Glutamatergic neuron (in vitro differentiated cells): Measurements from ENCODE around the gene SMAD2. TPM values are rescaled to one million over a fixed set of nuclear protein-coding genes. Genes with fewer than 3 reads are reported as not detected.

Source experiments
- DNase-seq: peaks from one replicate; pipeline ENCODE4 v3.0.0; 2022
- H3K27ac Mint-ChIP-seq: one replicate; pipeline ENCODE4 v1.8.0; 2020; ENCODE audit warnings: mild to moderate bottlenecking, mixed read lengths, inconsistent platforms; ENCODE audit not compliant: unreplicated experiment
- H3K27me3 Mint-ChIP-seq: one replicate; pipeline ENCODE4 v1.8.0; 2020; ENCODE audit warnings: mild to moderate bottlenecking, moderate library complexity, mixed read lengths, inconsistent platforms; ENCODE audit not compliant: unreplicated experiment
- H3K36me3 Mint-ChIP-seq: one replicate; pipeline ENCODE4 v1.8.0; 2020; ENCODE audit warnings: mild to moderate bottlenecking, mixed read lengths, inconsistent platforms; ENCODE audit not compliant: unreplicated experiment
- H3K4me1 Mint-ChIP-seq: one replicate; pipeline ENCODE4 v1.8.0; 2020; ENCODE audit warnings: mild to moderate bottlenecking, low read depth, mixed read lengths, inconsistent platforms; ENCODE audit not compliant: unreplicated experiment
- H3K4me3 Mint-ChIP-seq: one replicate; pipeline ENCODE4 v1.8.0; 2020; ENCODE audit warnings: mild to moderate bottlenecking, mixed read lengths, inconsistent platforms; ENCODE audit not compliant: unreplicated experiment
- H3K9me3 Mint-ChIP-seq: one replicate; pipeline ENCODE4 v1.8.0; 2020; ENCODE audit warnings: mild to moderate bottlenecking, moderate library complexity, mixed read lengths, inconsistent platforms; ENCODE audit not compliant: unreplicated experiment
- total RNA-seq: library from RNA; stranded (reverse); fragmentation: NEBNext Ultra II Directional; extraction: Animal tissue kit (Norgen Biotek cat#: 25700); gene quantifications from one replicate; pipeline ENCODE4 v1.2.1, GENCODE V29; 2021; ENCODE audit not compliant: unreplicated experiment
- TF ChIP-seq, protein P1 (sequence below): fragments of 200-600 bp; sonication (generic); IDR thresholded peaks from one replicate; pipeline ENCODE4 v1.5.0; 2021; ENCODE audit not compliant: partially characterized antibody, unreplicated experiment

Gene SMAD2
- total RNA-seq, 1 donor from 2014 or later, result 134 TPM

DNA sequence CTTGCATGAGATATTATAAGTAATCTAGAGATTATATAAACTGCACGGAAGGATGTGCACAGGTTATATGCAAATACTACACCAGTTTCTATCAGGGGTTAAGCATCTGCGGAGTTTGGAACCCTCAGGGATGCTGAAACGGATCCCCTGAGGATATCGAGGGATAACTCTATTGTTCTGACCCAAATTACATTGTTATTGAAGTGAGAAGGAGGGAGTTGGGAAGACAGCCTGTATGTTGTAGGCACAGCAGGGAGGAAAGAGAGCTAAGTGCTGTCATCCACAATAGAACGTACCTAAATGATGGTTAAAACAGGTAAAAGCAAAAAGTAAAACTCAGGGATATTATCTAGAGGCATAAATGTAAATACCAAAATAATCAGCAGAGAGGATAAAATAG lies 44.6 kb upstream of the SMAD2 start:
- Mint-ChIP-seq H3K4me1 (peaks cover 18% of the 10 kb centered on the region), H3K9me3 (no peaks in the 10 kb centered on the region), H3K4me3 (peak overlapping the region; percentile 5), H3K27ac (no peak overlapping the region), H3K36me3 (no peaks in the 10 kb centered on the region), H3K27me3 (no peaks in the 10 kb centered on the region)
- no peak for DNase-seq
- TF ChIP-seq, protein P1, sequence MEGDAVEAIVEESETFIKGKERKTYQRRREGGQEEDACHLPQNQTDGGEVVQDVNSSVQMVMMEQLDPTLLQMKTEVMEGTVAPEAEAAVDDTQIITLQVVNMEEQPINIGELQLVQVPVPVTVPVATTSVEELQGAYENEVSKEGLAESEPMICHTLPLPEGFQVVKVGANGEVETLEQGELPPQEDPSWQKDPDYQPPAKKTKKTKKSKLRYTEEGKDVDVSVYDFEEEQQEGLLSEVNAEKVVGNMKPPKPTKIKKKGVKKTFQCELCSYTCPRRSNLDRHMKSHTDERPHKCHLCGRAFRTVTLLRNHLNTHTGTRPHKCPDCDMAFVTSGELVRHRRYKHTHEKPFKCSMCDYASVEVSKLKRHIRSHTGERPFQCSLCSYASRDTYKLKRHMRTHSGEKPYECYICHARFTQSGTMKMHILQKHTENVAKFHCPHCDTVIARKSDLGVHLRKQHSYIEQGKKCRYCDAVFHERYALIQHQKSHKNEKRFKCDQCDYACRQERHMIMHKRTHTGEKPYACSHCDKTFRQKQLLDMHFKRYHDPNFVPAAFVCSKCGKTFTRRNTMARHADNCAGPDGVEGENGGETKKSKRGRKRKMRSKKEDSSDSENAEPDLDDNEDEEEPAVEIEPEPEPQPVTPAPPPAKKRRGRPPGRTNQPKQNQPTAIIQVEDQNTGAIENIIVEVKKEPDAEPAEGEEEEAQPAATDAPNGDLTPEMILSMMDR, result no peak

DNA sequence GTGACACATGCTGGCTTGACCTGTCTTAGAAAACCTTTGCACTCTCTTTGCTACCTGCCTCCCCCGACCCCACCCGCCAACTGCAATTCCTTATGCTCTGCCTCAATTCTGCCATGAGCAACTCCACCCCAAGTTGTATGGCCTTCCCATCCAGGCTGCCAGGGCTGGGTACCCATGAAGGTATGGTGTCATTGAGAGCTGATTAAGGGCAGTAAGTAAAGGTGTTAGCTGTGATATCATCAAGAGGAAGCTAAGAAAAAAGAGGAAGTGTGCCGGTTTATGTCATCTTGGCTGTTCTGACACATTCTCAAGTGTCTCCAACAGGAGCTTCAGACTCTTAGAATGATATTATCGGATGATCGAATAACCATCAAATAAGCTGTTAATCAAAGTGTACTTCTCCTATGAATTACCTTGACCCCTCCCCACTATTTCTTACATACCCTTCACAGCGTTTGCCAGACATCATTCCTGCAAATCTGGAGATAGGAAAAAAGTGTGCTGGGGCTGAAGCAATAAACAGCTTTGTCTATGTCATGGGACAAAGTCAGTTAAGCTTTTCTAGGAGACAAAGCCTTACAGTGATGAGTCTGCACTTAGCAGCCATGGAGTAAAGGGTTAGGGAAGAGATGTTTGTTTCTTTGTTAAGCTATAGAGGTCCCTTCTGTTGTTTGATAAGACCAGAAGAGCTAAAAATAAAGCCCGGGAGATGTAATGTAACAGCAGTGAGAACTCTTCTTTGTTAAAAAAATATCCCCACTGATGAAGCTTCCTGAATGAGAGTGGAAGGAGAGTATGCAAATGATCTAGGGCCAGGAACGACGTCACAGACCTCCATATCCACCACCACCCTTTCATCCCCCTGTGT lies 40.4 kb upstream of the SMAD2 start:
- no peak for DNase-seq
- Mint-ChIP-seq H3K27ac (no peak overlapping the region), H3K9me3 (peaks cover 1% of the 10 kb centered on the region), H3K4me1 (peaks cover 14% of the 10 kb centered on the region), H3K27me3 (peaks cover 3% of the 10 kb centered on the region), H3K36me3 (no peaks in the 10 kb centered on the region), H3K4me3 (no peak overlapping the region)
- TF ChIP-seq, protein P1, result no peak

DNA sequence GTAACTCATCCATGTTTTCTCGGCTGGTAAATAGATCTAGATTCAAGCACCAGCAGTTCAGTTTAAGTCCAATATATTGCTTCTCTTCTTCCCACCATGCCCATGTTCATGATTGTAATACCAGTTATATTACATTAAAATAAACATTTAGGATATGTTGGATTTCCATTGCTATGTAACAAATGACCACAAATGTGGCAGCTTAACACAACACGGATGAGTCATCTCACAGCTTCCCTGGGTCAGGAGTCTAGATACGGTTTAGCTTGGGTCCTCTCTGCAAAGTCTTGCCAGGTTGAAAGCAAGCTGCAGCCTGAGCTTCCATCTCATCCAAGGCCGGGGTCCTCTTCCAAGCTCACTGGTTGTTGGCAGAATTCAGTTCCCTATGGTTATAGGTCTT lies 39.4 kb upstream of the SMAD2 start:
- TF ChIP-seq, protein P1, result no peak
- peaks cover 1% of the 10 kb centered on the region for H3K9me3 Mint-ChIP-seq
- DNase-seq, result no peak
- H3K4me3 Mint-ChIP-seq, result no peak overlapping the region
- H3K4me1 Mint-ChIP-seq, result peaks cover 8% of the 10 kb centered on the region
- H3K27me3 Mint-ChIP-seq, result peaks cover 3% of the 10 kb centered on the region
- H3K36me3 Mint-ChIP-seq, result no peaks in the 10 kb centered on the region
- no peak overlapping the region for H3K27ac Mint-ChIP-seq

DNA sequence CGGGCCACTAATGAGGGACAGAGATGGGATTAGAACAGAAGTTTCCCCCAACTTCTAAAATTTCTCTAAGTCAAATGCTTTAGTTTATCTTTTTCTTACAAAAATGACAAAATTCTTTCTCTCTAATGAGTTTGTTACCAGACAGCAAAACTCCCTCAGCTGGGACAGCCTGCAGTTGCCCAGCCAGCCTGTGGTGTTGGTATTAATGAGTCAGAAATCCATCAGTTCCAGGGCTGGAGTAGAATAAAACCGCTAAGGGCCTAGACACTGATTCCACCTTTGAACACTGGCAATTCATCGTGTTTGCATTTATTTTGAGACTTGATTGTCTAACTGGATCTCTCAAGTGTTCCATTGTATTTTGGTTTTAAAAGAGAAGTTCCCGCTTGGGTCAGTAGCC lies 38.3 kb upstream of the SMAD2 start:
- peaks cover 8% of the 10 kb centered on the region for H3K4me1 Mint-ChIP-seq
- no peak overlapping the region for H3K4me3 Mint-ChIP-seq
- TF ChIP-seq, protein P1, result no peak
- no peak overlapping the region for H3K27ac Mint-ChIP-seq
- peaks cover 3% of the 10 kb centered on the region for H3K27me3 Mint-ChIP-seq
- DNase-seq, result no peak
- H3K9me3 Mint-ChIP-seq, result peaks cover 1% of the 10 kb centered on the region
- no peaks in the 10 kb centered on the region for H3K36me3 Mint-ChIP-seq

DNA sequence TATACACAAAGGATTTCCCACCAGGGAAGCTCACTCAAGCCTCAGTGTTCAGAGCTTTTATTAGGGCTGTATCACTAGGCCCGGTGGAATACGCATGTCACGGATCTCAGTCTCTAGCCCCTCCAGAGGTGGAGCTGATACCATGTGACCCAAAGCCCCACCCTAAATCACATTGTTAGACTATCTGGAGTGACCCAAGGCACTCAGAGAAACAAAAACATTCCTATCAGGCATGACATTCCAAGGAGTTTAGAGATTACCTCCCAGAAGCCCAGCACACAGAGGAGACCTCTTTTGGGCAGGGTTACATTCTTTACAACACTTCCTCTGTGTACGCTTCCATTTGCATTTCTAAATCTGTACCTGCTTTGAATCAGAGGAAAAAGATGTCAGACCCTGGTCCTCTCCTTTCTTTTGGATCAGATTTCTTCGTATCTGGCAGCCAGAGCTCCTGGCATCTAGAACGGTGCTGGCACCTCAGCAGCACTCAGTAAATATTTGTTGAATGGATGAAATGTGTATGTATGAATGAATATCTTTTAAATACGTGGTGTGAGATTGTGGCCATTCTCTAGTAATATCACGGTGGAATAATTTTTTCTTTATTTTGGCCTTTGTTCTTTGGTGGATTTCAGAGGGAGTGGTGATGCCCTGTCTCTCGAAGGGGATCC lies 37.7 kb upstream of the SMAD2 start:
- Mint-ChIP-seq H3K36me3 (no peaks in the 10 kb centered on the region), H3K27ac (no peak overlapping the region), H3K4me3 (no peak overlapping the region), H3K4me1 (peaks cover 8% of the 10 kb centered on the region), H3K27me3 (peaks cover 3% of the 10 kb centered on the region), H3K9me3 (peaks cover 1% of the 10 kb centered on the region)
- TF ChIP-seq, protein P1, result no peak
- DNase-seq, result no peak
